Activated naive CD4-positive, alpha-beta T cell treated with anti-CD3 and anti-CD28 coated beads, Interleukin-2, amount 50 U/mL, for 16 hours (primary cell): ENCODE measurements around the gene NDUFAF3.
"Not testable (repeated sequence)": the region's sequence is repeated elsewhere in the genome, so short reads cannot be mapped to it uniquely, and the experiment has no call there.

Experiments
- DNase-seq: peaks from one replicate; pipeline ENCODE4 v3.0.0-alpha.2; 2020

NDUFAF3 gene

DNA sequence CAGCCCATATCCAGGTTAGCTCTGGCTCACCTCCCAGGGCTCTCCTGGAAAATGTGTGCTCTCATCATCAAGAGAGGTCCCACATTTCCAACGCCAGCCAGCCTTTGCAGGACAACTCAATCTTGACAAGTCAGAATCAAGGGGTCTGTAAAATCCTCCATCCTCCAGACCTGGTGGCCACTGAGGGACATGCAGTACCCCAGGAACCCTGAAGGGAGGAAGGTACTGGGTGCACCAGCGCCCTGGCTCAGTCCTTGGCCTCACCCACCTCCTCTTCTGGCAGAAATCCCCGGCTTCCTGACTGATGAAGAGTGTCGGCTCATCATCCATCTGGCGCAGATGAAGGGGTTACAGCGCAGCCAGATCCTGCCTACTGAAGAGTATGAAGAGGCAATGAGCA lies 20.8 kb upstream of the NDUFAF3 start:
- DNase-seq = no peak

- no peak for DNase-seq
Observed at GRCh38 chr3:49004352-49005302, 17.3 kb upstream of the NDUFAF3 start.

- DNase-seq = no peak
Observed at GRCh38 chr3:49005303-49005680, 16.6 kb upstream of the NDUFAF3 start.

- DNase-seq = no peak
Observed at GRCh38 chr3:49005998-49006397, 15.9 kb upstream of the NDUFAF3 start.

DNA sequence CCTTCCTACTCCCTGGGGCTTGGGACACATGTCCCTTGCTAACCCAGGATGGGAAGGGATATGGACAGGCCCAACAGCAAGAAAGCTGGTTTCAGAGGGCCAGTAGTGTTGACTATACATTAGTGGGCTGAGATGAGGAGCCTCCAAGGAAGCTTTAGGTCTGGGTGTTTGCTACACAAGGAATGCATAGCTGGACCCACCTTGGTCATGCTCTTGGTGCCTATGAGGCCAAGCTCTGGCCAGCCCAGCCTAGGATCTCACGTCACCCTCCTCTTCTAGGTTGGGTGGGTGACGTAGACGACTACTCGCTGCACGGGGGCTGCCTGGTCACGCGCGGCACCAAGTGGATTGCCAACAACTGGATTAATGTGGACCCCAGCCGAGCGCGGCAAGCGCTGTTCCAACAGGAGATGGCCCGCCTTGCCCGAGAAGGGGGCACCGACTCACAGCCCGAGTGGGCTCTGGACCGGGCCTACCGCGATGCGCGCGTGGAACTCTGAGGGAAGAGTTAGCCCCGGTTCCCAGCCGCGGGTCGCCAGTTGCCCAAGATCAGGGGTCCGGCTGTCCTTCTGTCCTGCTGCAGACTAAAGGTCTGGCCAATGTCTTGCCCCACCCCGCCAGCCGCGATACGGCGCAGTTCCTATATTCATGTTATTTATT lies 15.4 kb upstream of the NDUFAF3 start:
- no peak for DNase-seq

GRCh38 chr3:49007068-49007770 lies 14.7 kb upstream of the NDUFAF3 start, which contains the start of gene WDR6:
WDR6 (plus strand) TSS chr3:49007391; CDS start chr3:49007432, 41 bp downstream.
- DNase-seq = peak; percentile 98

DNA sequence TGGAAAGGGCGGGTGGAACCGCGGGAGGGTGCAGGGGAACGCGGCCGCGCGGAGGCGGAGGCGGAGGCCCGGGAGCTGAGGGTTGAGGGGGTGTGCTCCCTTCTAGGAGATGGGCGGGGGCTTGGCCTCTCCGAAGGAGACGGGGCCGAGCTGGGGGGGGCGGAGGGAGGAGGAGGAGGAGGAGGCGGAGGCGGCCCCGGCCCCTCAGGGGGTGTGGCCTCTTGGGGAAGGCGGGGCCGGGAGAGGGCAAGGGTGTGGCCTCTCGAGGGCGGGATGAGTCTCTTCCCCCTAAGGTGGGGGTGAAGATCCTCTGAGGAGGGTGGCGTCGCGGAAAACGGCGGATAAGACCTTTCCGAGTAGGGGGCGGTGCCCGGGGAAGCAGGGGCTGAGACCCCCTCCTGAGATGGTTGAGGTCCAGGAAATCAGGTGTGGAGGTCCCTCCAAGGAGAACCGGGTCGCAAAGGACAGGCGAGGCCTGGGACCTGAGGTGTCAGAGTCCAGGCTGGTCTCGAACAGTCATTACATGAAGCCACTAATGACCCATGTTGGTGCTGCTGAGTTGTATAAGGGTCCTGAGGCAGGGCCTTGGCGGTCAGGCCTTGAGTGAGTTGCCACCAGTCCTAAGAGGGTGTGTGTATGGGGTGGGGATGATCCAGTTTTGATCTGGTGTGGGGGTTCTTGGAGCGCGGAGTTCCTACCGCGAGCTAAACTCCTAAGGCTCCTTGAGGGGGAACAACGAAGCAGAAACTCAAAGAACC lies 14.0 kb upstream of the NDUFAF3 start:
- DNase-seq = peak; percentile 84

GRCh38 chr3:49008627-49009026 lies 13.3 kb upstream of the NDUFAF3 start:
- not testable (repeated sequence) for DNase-seq

DNA sequence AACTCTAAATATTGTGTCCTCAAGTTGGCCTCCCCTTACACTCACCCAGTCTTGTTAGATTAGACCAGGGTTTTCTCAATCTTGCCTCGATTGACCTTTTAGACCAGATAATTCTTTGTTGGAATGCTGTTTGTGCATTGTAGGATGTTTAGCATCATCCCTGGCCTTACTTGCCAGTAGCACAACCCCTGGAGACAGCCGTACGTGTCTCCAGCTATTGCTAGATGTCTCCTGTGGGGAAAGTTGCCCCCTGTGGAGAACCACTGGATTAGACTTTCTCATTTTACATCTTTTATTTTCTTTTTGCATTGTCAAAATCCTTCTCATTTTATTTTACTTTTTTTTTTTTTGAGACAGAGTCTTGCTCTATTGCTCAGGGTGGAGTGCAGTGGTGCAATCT lies 12.5 kb upstream of the NDUFAF3 start:
- DNase-seq = no peak

DNA sequence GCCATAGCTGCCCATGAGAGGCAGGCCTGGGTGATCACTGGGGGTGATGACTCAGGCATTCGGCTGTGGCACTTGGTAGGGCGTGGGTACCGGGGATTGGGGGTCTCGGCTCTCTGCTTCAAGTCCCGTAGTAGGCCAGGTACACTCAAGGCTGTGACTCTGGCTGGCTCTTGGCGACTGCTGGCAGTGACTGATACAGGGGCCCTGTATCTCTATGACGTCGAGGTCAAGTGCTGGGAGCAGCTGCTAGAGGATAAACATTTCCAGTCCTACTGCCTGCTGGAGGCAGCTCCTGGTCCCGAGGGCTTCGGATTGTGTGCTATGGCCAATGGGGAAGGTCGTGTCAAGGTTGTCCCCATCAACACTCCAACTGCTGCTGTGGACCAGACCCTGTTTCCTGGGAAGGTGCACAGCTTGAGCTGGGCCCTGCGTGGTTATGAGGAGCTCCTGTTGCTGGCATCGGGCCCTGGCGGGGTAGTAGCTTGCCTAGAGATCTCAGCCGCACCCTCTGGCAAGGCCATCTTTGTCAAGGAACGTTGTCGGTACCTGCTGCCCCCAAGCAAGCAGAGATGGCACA lies 9.4 kb upstream of the NDUFAF3 start:
- DNase-seq = peak; percentile 8

- DNase-seq = no peak
Observed at GRCh38 chr3:49013113-49013737, 8.7 kb upstream of the NDUFAF3 start.

DNA sequence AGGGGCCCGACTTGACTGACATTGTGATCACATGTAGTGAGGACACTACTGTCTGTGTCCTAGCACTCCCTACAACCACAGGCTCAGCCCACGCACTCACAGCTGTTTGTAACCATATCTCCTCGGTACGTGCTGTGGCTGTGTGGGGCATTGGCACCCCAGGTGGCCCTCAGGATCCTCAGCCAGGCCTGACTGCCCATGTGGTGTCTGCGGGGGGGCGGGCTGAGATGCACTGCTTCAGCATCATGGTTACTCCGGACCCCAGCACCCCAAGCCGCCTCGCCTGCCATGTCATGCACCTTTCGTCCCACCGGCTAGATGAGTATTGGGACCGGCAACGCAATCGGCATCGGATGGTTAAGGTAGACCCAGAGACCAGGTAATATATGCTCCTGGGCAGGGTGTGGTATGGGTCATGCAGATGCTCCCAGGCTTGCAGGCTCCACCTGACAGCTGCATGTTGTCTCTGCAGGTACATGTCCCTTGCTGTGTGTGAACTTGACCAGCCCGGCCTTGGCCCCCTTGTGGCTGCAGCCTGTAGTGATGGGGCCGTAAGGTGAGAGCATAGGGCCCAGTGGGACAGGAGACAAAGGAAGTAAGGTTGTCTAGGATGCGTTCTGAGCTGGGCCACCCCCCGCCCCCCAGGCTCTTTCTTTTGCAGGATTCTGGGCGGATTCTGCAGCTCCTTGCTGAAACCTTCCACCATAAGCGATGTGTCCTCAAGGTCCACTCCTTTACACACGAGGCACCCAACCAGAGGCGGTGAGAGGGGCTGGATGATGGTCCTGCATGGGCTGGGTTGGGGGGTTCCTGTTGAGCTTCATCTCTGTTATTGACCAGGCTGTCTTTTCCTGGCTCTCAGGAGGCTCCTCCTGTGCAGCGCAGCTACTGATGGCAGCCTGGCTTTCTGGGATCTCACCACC lies 7.9 kb upstream of the NDUFAF3 start:
- DNase-seq = peak; percentile 54

- DNase-seq = no peak
Observed at GRCh38 chr3:49015072-49015471, 6.8 kb upstream of the NDUFAF3 start.

DNA sequence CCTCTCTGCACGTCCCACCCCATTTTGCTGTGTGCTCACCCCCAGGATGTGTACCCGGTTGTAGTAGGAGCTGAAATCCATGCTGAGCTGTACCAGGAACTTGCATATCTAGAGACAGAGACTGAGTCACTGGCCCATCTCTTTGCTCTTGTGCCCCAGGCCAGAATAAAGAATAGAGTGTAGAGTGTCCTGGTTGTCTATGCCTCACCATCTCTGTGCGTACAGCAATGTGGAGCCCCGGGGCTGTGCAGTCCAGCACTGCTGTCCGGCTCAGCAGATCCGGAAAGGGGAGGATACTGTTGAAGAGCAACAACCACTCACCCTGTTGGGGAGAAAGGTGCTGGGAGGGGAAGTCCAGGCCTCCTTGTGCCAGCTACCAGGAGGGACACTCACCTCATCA lies 6.2 kb upstream of the NDUFAF3 start:
- no peak for DNase-seq

DNA sequence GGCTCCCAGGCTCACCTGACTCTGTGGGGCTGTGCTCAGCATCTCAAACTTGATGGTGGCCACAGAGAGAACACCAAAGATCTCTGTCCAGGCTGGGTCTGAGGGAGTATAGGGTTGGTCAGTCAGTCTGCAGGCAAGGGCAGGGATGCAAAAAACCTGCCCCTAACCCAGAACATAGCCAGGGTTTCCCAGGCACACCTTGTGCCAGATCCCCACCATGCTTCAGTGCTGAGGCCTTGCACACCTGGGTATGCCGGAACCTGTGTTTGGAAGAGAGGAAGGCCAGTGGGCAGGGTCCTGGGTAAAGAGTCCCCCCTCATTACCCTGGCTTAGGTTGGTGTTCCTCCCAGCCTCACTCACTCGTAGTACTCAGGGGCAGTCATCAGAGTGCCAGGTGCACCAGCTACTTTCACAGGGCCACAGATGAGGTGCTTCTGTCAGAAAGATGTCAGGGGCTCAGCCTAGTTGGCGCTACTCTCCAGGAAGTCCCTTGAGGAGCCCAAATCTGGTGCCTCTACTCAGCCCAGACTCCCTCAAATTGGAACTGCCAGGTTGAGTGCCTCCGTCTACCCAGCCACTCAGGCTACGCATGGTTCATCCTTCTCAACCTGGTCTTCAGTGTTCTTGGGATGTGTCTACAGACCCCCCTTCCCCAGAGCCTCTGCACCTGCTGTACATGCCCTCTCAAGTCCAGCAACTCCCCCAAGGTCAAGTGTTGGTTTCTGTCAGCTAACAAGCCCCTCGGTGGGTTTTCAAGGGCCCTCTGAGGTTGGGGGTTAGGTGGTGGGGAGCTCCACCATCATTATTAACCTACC lies 5.3 kb upstream of the NDUFAF3 start:
- no peak for DNase-seq

DNA sequence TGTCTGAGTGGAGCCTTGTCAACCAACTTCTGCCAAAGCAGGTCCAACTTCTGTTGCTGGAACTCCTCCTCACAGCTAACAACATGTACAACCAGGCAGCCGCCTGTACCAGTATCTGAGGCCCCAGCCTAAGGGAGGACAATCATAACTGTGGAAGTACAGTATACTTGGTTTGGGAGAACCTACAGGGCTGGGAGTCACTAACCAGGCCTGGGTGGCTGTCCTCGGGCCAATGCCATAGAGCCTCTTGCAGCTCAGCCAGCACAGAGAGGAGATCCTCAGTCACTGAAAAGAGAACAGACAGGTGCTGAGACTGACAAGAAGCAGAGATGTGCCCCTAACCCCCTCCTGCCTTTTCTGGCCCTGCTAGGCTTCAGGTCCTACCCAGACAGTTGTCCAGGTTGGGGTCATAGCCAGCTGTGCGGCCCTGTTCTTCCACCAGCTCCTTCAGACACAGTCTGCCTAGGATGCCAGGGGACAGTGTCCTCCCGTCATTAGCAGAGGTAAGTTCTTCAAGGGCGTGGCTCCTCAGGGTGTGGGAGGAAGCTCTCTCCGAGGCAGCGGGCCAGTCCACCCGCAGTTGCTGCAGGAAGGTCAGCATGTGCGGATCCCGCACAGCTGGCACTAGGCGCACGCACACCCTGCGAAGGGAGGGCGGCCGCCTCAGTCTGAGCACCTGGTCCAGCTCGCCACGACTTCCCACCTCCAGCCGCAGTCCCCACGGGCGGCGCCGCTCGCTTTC lies 4.5 kb upstream of the NDUFAF3 start:
- no peak for DNase-seq

DNA sequence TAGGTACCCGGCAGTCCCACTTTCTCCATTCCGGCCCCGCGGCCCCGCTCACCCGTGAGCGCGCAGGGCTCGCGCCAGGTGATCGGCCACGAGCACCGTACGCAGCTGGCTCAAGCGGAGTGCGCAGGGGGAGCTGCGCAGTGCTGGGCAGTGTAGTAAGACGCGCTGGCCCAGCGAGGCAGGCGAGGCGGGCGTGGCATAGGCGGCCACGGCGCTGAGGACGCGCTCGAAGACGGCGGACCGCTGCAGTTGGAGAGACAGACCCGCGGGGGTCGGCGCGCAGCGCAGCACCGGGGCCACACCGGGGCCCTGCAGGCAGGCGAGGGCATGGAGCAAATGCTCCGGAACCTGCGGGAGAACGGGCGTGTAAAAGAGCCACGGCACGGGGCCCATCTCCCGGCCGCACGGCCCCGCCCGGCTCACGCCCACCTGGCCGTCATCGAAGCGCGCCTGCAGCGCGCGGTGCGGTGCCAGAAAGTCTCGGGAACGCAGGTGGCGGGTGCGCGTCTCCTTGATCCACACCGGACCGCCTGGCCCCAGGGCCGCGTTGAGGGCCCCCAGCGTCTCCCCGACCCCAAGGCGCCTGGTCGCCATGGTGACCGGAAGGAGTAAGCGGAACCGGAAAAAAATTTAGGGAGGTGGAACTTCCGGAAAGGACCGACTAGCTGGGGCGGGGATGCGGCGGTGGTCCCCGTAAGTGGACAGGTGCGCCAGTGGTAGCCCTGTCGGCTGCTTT lies 3.8 kb upstream of the NDUFAF3 start, which contains the start of gene DALRD3:
TSS of gene DALRD3 (minus strand) at position 610 of the 736 bp plus-strand sequence. CDS start at position 594, 16 bp downstream.
- peak; percentile 64 for DNase-seq

- no peak for DNase-seq
Observed at GRCh38 chr3:49018707-49019006, 3.3 kb upstream of the NDUFAF3 start.
